K562 (cell line): ENCODE results near the gene ULK1. TPM values are rescaled to one million over a fixed set of nuclear protein-coding genes. Genes with fewer than 3 reads are reported as not detected.

Experiments
- ATAC-seq: fragments of 200-7000 bp; cut with Tn5 transposase; 3 replicates; pipeline ENCODE4 v1.9.1; 2020; ENCODE audit warnings: moderate library complexity
- BruUV-seq: library from RNA; stranded (reverse); fragments of 400-500 nt; replicated peaks from 2 replicates; lab custom pipeline; 2021; lab: Mats Ljungman, UMichigan
- CTCF ChIA-PET: fragments of 300-600 bp; formaldehyde crosslinking; extraction: SDS; loops from one replicate; lab custom pipeline; 2021; ENCODE audit warnings: low intra/inter-chr PET ratio; lab: Yijun Ruan, JAX
- POLR2A ChIA-PET: fragments of 300-600, 350-650 bp; sonication (Branson Sonifier 250); formaldehyde crosslinking; extraction: SDS; loops from one replicate; lab custom pipeline; 2021; ENCODE audit warnings: antibody characterized with exemption, inconsistent platforms; lab: Yijun Ruan, JAX
- DNase-seq, 4 experiments: peaks; one replicate each; pipeline versions ENCODE4 v3.0.0 to v3.0.0-alpha.2; 2011 to 2018; ENCODE audit warnings: low spot score in 3 of 4, mixed read lengths in 3 of 4; ENCODE audit errors: extremely low read depth in 1 of 4
- FAIRE-seq: peaks from 2 replicates; lab custom pipeline; 2011; peaks lifted over from hg19 to GRCh38; lab: Jason Lieb, UNC
- H2AFZ ChIP-seq: 2 replicates; pipeline ENCODE4 v1.6.0; 2011; ENCODE audit warnings: low read depth, low read length, control low read depth, inconsistent platforms
- H3K27ac ChIP-seq: fragments of 200-600 bp; 3 replicates; pipeline ENCODE4 v1.8.0; 2011; ENCODE audit warnings: low read depth, mild to moderate bottlenecking, control low read depth, inconsistent platforms, low read length, moderate library complexity, mixed read lengths; ENCODE audit errors: extremely low read depth
- H3K27me3 ChIP-seq, 2 experiments: fragments of 300-600 bp in 1 of 2; 2 replicates in 1 of 2; 3 replicates in 1 of 2; pipeline versions ENCODE4 v1.6.0 to v1.8.0; 2011; ENCODE audit warnings: inconsistent platforms in 2 of 2, low read length in 2 of 2, mild to moderate bottlenecking in 1 of 2, mixed read lengths in 1 of 2, moderate library complexity in 1 of 2; ENCODE audit not compliant: control insufficient read depth in 2 of 2, insufficient read depth in 2 of 2
- H3K36me3 ChIP-seq: fragments of 300-600 bp; 3 replicates; pipeline ENCODE4 v1.8.0; 2011; ENCODE audit warnings: mild to moderate bottlenecking, low read length, inconsistent platforms; ENCODE audit not compliant: control insufficient read depth, insufficient read depth
- H3K4me1 ChIP-seq, 2 experiments: fragments of 200-600 bp in 1 of 2; replicated peaks in 1 of 2; 2 replicates in 1 of 2; 3 replicates in 1 of 2; pipeline versions ENCODE4 v1.5.1 to v1.8.0; 2011; ENCODE audit warnings: inconsistent platforms in 2 of 2, low read length in 2 of 2, mild to moderate bottlenecking in 1 of 2, mixed read lengths in 1 of 2, moderate library complexity in 1 of 2; ENCODE audit not compliant: control insufficient read depth in 2 of 2, insufficient read depth in 2 of 2
- H3K4me2 ChIP-seq: 2 replicates; pipeline ENCODE4 v1.6.1; 2011; ENCODE audit warnings: low read length, control low read depth, inconsistent platforms, mixed read lengths; ENCODE audit not compliant: insufficient read depth
- H3K4me3 ChIP-seq: fragments of 200-600 bp; sonication (generic), shearing (Covaris generic); 2 replicates; pipeline ENCODE4 v1.5.1; 2016; ENCODE audit warnings: control low read depth, inconsistent platforms
- H3K79me2 ChIP-seq: fragments of 200-600 bp; 3 replicates; pipeline ENCODE4 v1.8.0; 2011; ENCODE audit warnings: low read length, inconsistent platforms; ENCODE audit not compliant: control insufficient read depth, insufficient read depth
- H3K9ac ChIP-seq, 2 experiments: 2 replicates each; pipeline versions ENCODE4 v1.6.0 to v1.6.1; 2011; ENCODE audit warnings: low read depth in 2 of 2, low read length in 2 of 2, control low read depth in 1 of 2, inconsistent platforms in 1 of 2, mild to moderate bottlenecking in 1 of 2, mixed read lengths in 1 of 2; ENCODE audit not compliant: insufficient read depth in 1 of 2
- H3K9me1 ChIP-seq: one replicate; pipeline ENCODE4 v1.6.0; 2011; ENCODE audit warnings: inconsistent platforms, mild to moderate bottlenecking, low read length, moderate library complexity; ENCODE audit not compliant: control insufficient read depth, insufficient read depth
- H3K9me3 ChIP-seq: replicated peaks from 2 replicates; pipeline ENCODE4 v1.5.1; 2011; ENCODE audit warnings: low read depth, low read length, inconsistent platforms; ENCODE audit not compliant: control insufficient read depth, insufficient read depth
- H4K20me1 ChIP-seq: replicated peaks from 2 replicates; pipeline ENCODE4 v1.6.1; 2011; ENCODE audit warnings: low read length, inconsistent platforms, mixed read lengths; ENCODE audit not compliant: control insufficient read depth, insufficient read depth
- ATF2 ChIP-seq: sonication (generic); formaldehyde crosslinking; IDR thresholded peaks from 2 replicates; pipeline ENCODE4 v1.8.1; 2022; ENCODE audit warnings: missing genetic modification reagents
- BRD4 ChIP-seq: fragments of 200-600 bp; sonication (generic); IDR thresholded peaks from 2 replicates; pipeline ENCODE4 v1.6.1; 2017; ENCODE audit warnings: inconsistent platforms
- E2F6 ChIP-seq, 2 experiments: IDR thresholded peaks; 2 replicates each; pipeline ENCODE4 v1.6.1; 2011; ENCODE audit warnings: borderline replicate concordance in 1 of 2, control low read depth in 1 of 2, low read depth in 1 of 2, low read length in 1 of 2, mild to moderate bottlenecking in 1 of 2, mixed read lengths in 1 of 2, moderate library complexity in 1 of 2; ENCODE audit not compliant: insufficient read depth in 1 of 2, insufficient read length in 1 of 2, poor library complexity in 1 of 2, severe bottlenecking in 1 of 2; ENCODE audit errors: extremely low read depth in 1 of 2
- NKRF ChIP-seq: fragments of 450-650 bp; IDR thresholded peaks from 2 replicates; pipeline ENCODE4 v1.6.1; 2016; ENCODE audit warnings: borderline replicate concordance
- NR2F6 ChIP-seq: fragments of 450-650 bp; formaldehyde crosslinking; IDR thresholded peaks from 2 replicates; pipeline ENCODE4 v1.4.0; 2020; ENCODE audit warnings: mild to moderate bottlenecking
- PCBP2 ChIP-seq: fragments of 200-400 bp; formaldehyde crosslinking; IDR thresholded peaks from 2 replicates; pipeline ENCODE4 v1.6.1; 2018; ENCODE audit warnings: low read length, low read depth, mild to moderate bottlenecking, moderate library complexity; ENCODE audit not compliant: poor library complexity, severe bottlenecking
- PHB2 ChIP-seq: fragments of 450-650 bp; IDR thresholded peaks from 2 replicates; pipeline ENCODE4 v1.6.1; 2017; ENCODE audit warnings: low read depth
- PPARD ChIP-seq: fragments of 250-450 bp; sonication (Bioruptor Pico); IDR thresholded peaks from 2 replicates; pipeline ENCODE4 v1.8.0; 2022; ENCODE audit warnings: inconsistent platforms, mild to moderate bottlenecking, moderate library complexity
- TFAM ChIP-seq: fragments of 250-450 bp; sonication (Bioruptor Pico); conservative IDR thresholded peaks from 2 replicates; pipeline ENCODE4 v1.5.0; 2021; ENCODE audit warnings: mild to moderate bottlenecking, moderate library complexity
- THRA ChIP-seq: fragments of 450-650 bp; IDR thresholded peaks from 2 replicates; pipeline ENCODE4 v1.6.1; 2017; ENCODE audit warnings: mild to moderate bottlenecking, moderate library complexity
- ZBTB7A ChIP-seq: IDR thresholded peaks from 2 replicates; pipeline ENCODE4 v1.6.1; 2011; ENCODE audit warnings: low read depth, mild to moderate bottlenecking, low read length, moderate library complexity, borderline replicate concordance; ENCODE audit not compliant: control insufficient read depth
- ZNF23 ChIP-seq: fragments of 250-450 bp; sonication (Bioruptor Pico); IDR thresholded peaks from 2 replicates; pipeline ENCODE4 v1.4.0; 2020; ENCODE audit warnings: mild to moderate bottlenecking
- WGBS: fragments of 100-300 bp; shearing (Covaris generic); methylation state at CpG from one replicate; pipeline ENCODE4 v1.1.6; 2016; ENCODE audit warnings: low coverage, mixed read lengths; ENCODE audit not compliant: insufficient coverage; ENCODE audit errors: missing lambda C conversion rate; 5-methylcytosine and 5-hydroxymethylcytosine counted together
- in situ Hi-C: fragments of 300-500 bp; cut with MboI; formaldehyde crosslinking; loops from 4 replicates; pipeline ENCODE4 v1.15.0; 2018; ENCODE audit warnings: inconsistent platforms, mixed read lengths
- intact Hi-C: fragments of 100-400 bp; cut with micrococcal nuclease; formaldehyde crosslinking; loops from 2 replicates; pipeline ENCODE4 v1.14.2; 2022
- polyA plus RNA-seq, 8 experiments: library from polyadenylated mRNA; depleted of rRNA in 4 of 8; stranded (reverse) in 5 of 8; unstranded in 3 of 8; fragments of >200 nt; fragmentation: Nextera tagmentation in 2 of 8; fragmentation: Illumina TruSeq in 1 of 8; extraction: Ambion mirVana in 2 of 8; extraction: Trizol in 1 of 8; gene quantifications; 2 replicates each; pipeline versions ENCODE4 v1.2.1 to v1.2.3, GENCODE V29; 2011 to 2014; ENCODE audit warnings: inconsistent platforms in 1 of 8, missing spikeins in 1 of 8
- total RNA-seq, 7 experiments: library from RNA; depleted of rRNA in 6 of 7; stranded (reverse); fragments of >200 nt in 6 of 7; fragmentation: Illumina TruSeq in 2 of 7; extraction: Trizol in 2 of 7; gene quantifications; 2 replicates each; pipeline versions ENCODE4 v1.2.1 to v1.2.3, GENCODE V29; 2011 to 2021; ENCODE audit warnings: low replicate concordance in 1 of 7

The ULK1 gene
- total and polyA plus RNA-seq, 9 of the 15 experiments (the other 6 are each of a cell fraction or from before 2014, with no cell fraction given) = 0.15 to 29.4 (median 2.5) TPM

- no peaks in the 10 kb centered on the region for H3K27me3 ChIP-seq
- 0 out of 2 replicates have a peak, but pooled peaks cover 2% of the 10 kb centered on the region for H4K20me1 ChIP-seq
- no peak overlapping the region for H3K27ac ChIP-seq
- 75% methylated on average over 21 of the region's 23 CpGs for WGBS
- H2AFZ ChIP-seq = no peak overlapping the region
- in situ Hi-C loops = no loop called here
- no peak for DNase-seq
- intact Hi-C loops = no loop called here
- ATAC-seq = no peak
- H3K36me3 ChIP-seq = peaks cover 21% of the 10 kb centered on the region; the same call in 2 of the 3 replicates
- no peak for FAIRE-seq
- POLR2A ChIA-PET = interaction anchor here (0.5 to 2.6 kb wide), 6 partner anchors 11 to 46 kb away, joined by 3 to 9 read pairs (median 4); no protein-coding TSS in a partner anchor
- no peaks in the 10 kb centered on the region for H3K9me1 ChIP-seq
- no peak overlapping the region for H3K4me3 ChIP-seq
- CTCF ChIA-PET = no interaction called here
- no TSS peak for BruUV-seq
- H3K9me3 ChIP-seq = no peaks in the 10 kb centered on the region
- no peaks in the 10 kb centered on the region for H3K79me2 ChIP-seq
- H3K4me1 ChIP-seq = peaks cover 0 to 21% of the 10 kb centered on the region in 2 experiments; a peak in 2 of 5 replicates
- TF ChIP-seq TFAM (no peak), NKRF (no peak), ZBTB7A (no peak), NR2F6 (CRISPR knock-in tag) (no peak), PCBP2 (no peak), ATF2 (CRISPR knock-in tag) (no peak), PHB2 (no peak), THRA (no peak), PPARD (CRISPR knock-in tag) (no peak), BRD4 (no peak), E2F6 (IDR thresholded peaks at IDR 0.05; ENCODE audit: borderline replicate concordance in 1 of 2, extremely low read depth in 1 of 2, insufficient read depth in 1 of 2, insufficient read length in 1 of 2, low read depth in 1 of 2, low read length in 1 of 2, poor library complexity in 1 of 2, severe bottlenecking in 1 of 2) (no peak), ZNF23 (CRISPR knock-in tag) (no peak)
- H3K4me2 ChIP-seq = no peak overlapping the region
- peak overlapping the region in 1 of 2 experiments; percentile 45; a peak in 1 of 4 replicates for H3K9ac ChIP-seq
These were observed 16.0 kb downstream of the ULK1 start for GRCh38 chr12:131910302-131911027.
